Measurements from ENCODE around the gene USO1. TPM values are rescaled to one million over a fixed set of nuclear protein-coding genes. Genes with fewer than 3 reads are reported as not detected.

USO1 gene
- total and polyA plus RNA-seq, 2 of the 8 experiments (the other 6 are each of a cell fraction or from before 2014, with no cell fraction given): 57.3 to 198 TPM

DNA sequence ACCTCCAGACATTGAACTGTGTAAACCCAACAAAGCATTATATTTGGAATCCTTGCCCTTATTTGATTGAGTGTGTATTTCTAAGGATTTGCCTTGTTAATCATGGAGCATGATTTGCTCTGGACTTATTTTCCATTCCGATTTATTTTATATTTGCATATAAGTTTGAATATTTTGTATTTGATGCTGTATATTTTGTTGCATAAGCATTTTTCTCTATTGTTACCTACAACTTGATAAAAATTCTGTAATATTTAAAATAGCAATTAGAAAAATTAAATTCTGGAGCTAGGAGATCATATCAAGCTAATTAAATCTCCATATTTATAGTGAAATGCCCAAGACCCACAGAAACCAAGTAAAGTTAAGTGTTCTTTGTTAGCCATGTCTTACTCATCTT, 47.2 kb downstream of the USO1 start:
- WGBS, 2 experiments (ENCODE audit: extremely low coverage in 1 of 2, insufficient coverage in 1 of 2, insufficient read length in 1 of 2, insufficient replicate concordance in 2 of 2, low coverage in 1 of 2, low lambda C conversion rate in 2 of 2, missing lambda C conversion rate in 1 of 2): 0% methylated on average over 1 of the region's 1 CpG; no CpG with 5 or more reads in 1 of the 2 experiments
- CTCF ChIA-PET (ENCODE audit: partially characterized antibody): no interaction called here

More for the DNA sequence above, 47.2 kb downstream of the USO1 start:
- Histone ChIP-seq H3K27me3 (replicated peaks in 1 of 4; ENCODE audit: control insufficient read depth in 3 of 4, extremely low read depth in 1 of 4, insufficient read depth in 3 of 4, low read length in 3 of 4) (no peaks in the 10 kb centered on the region), H3K4me2 (ENCODE audit: insufficient read depth in 1 of 2, low read depth in 2 of 2, low read length in 2 of 2) (no peak overlapping the region), H4K91ac (replicated peaks; ENCODE audit: insufficient read length, low read length) (no peak overlapping the region), H3K23me2 (ENCODE audit: low read depth, low read length) (no peaks in the 10 kb centered on the region), H4K8ac (ENCODE audit: extremely low read depth, insufficient read depth, low read length) (no peak overlapping the region), H3K4ac (replicated peaks; ENCODE audit: insufficient read length, low read depth, low read length) (no peak overlapping the region), H3K23ac (ENCODE audit: insufficient read length) (no peak overlapping the region), H3K4me3 (ENCODE audit: extremely low read depth in 1 of 4, insufficient read depth in 2 of 4, low read depth in 3 of 4, low read length in 4 of 4) (no peak overlapping the region), H3K56ac (replicated peaks; ENCODE audit: insufficient read length, low read depth, low read length) (no peak overlapping the region), H2AFZ (ENCODE audit: low read length) (no peak overlapping the region), H2BK15ac (ENCODE audit: low read length) (no peak overlapping the region), H4K5ac (ENCODE audit: insufficient read length, low read depth, low read length) (no peak overlapping the region), H3K9ac (replicated peaks in 1 of 4; ENCODE audit: extremely low read depth in 1 of 4, low read depth in 3 of 4, low read length in 3 of 4) (no peak overlapping the region), H3K18ac (ENCODE audit: extremely low read depth, low read length) (no peak overlapping the region), H3K9me3 (ENCODE audit: insufficient read depth in 2 of 2, low read depth in 1 of 2, low read length in 1 of 2) (no peaks in the 10 kb centered on the region), H3K36me3 (ENCODE audit: control insufficient read depth in 2 of 4, insufficient read depth in 4 of 4, low read length in 3 of 4) (peaks cover 10 to 84% (median 42%) of the 10 kb centered on the region in 4 experiments), H2AK5ac (ENCODE audit: low read depth, low read length) (no peak overlapping the region), H3K14ac (ENCODE audit: insufficient read length) (no peak overlapping the region), H2BK5ac (ENCODE audit: low read depth, low read length) (no peak overlapping the region), H2BK12ac (ENCODE audit: low read depth, low read length) (no peak overlapping the region), H3K79me2 (ENCODE audit: control insufficient read depth in 1 of 2, insufficient read depth in 2 of 2, low read length in 2 of 2) (no peaks in the 10 kb centered on the region), H3K79me1 (ENCODE audit: low read depth, low read length) (no peaks in the 10 kb centered on the region), H2BK20ac (ENCODE audit: low read length) (no peak overlapping the region), H3K4me1 (replicated peaks in 1 of 4; ENCODE audit: control insufficient read depth in 3 of 4, insufficient read depth in 4 of 4, low read length in 3 of 4) (no peaks in the 10 kb centered on the region), H2BK120ac (replicated peaks; ENCODE audit: low read depth, low read length) (no peak overlapping the region), H3K27ac (ENCODE audit: low read depth, low read length) (no peak overlapping the region), H4K20me1 (replicated peaks in 1 of 2; ENCODE audit: control insufficient read depth in 1 of 2, insufficient read depth in 2 of 2, low read length in 2 of 2) (no peaks in the 10 kb centered on the region)
- TF ChIP-seq SAP30 (IDR thresholded peaks at IDR 0.05; ENCODE audit: insufficient read depth, insufficient replicate concordance, low read length): no peak
- no peak for TF ChIP-seq SRF (IDR thresholded peaks at IDR 0.05; ENCODE audit: low read depth, low read length)
- no peak for TF ChIP-seq TBP (IDR thresholded peaks at IDR 0.05; ENCODE audit: low read depth, low read length)
- no peak for TF ChIP-seq KDM1A (IDR thresholded peaks at IDR 0.05; ENCODE audit: borderline replicate concordance, low read length)
- no peak for TF ChIP-seq MAFK (IDR thresholded peaks at IDR 0.05; ENCODE audit: low read depth, low read length)
- no peak for TF ChIP-seq HDAC2 (IDR thresholded peaks at IDR 0.05; ENCODE audit: borderline replicate concordance in 1 of 2, low read depth in 2 of 2, low read length in 2 of 2)
- TF ChIP-seq JUN (IDR thresholded peaks at IDR 0.05; ENCODE audit: low read depth, low read length): no peak
- TF ChIP-seq BCL11A (IDR thresholded peaks at IDR 0.05; ENCODE audit: low read depth in 2 of 2, low read length in 2 of 2): no peak
- TF ChIP-seq TAF7 (optimal IDR thresholded peaks at IDR 0.05; ENCODE audit: borderline replicate concordance, low read depth, low read length): no peak
- FAIRE-seq: no peak
- no peak for DNase-seq (ENCODE audit: low read depth in 1 of 2, low spot score in 2 of 2)
- POLR2A ChIA-PET (ENCODE audit: partially characterized antibody): no interaction called here
